ENCODE results near the gene ZFP3. TPM values are rescaled to one million over a fixed set of nuclear protein-coding genes. Genes with fewer than 3 reads are reported as not detected.
"Not testable (repeated sequence)": the region's sequence is repeated elsewhere in the genome, so short reads cannot be mapped to it uniquely, and the experiment has no call there.

ZFP3 gene
- polyA plus RNA-seq, 12 donors: 7.8 to 16.5 (median 12.3) TPM; not detected in 1

DNA sequence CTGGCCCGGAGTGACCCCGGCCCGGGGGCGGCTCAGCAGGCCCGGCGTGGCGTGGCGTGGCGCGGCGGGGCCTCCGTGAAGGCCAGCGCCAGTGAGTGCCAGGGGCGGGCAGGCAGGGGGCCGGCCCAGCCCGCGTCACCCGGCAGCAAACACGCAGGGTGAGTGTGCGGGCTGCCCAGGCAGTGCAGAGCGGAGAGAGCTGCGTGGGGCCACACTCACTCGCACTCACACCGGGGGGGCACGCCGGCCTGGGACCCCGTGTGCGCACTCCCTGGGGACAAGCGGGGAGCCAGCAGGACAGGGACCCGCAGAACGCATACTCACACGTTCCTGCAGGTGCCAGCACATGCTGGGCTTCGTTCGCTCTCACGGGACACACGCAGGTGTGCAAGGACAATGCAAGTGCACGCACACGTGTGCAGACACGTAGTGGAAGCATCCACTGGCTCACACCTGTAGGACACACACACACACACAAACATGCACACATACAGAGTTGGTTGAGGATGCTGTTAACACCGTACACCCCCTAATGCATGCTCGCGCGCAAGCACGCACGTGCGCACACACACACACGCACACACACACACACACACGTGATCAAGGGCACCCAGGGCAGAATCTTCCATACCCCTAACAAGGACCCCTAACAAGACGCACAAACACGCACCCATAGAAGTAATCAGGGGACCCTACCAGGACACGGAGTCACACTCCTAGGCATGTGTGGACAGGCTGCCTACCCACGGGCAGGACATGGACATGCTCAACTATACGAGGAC lies 45.3 kb downstream of the ZFP3 start:
- DNase-seq: no peak

DNA sequence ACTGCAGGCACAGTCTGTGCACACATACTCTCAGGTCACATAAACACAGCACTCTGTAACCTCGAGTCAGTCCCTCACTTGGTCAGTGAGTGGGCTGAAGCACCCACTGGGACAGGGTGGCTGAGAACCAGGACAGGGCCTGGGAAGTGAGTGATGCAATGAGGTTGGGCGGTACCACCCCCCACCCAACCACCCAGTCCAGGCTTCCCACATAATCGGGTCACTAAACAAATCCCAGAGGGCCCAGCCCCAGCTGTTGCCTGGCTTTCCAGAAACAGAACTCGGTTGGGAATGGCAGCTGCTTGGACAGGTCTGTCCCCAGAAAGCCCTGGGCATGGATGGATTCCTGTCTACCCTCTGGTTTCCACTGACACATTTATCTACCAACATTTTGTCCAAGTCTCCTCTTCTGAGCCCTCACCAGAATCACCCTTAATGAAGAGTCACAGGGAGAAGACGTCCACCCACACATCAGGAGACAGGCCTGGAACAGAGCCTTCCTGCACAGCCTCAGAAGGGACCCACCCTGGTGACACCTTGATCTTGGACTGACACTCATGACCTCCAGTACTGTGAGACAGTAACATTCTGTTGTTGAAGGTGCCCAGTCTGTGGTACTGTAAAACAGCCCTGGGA lies 46.0 kb downstream of the ZFP3 start:
- DNase-seq: not testable (repeated sequence)

DNA sequence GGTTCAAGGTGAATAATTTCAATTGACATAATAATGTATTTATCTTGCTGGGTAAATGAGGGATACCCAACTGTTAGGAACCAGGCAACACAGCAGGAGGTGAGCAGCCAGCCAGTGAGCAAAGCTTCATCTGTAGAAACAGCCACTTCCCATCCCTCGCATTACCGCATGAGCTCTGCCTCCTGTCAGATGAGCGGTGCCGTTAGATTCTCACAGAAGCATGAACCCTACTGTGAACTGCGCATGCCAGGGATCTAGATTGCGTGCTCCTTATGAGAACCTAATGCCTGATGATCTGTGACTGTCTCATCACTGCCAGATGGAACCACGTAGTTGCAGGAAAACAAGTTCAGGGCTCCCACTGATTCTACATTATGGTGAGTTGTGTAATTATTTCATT lies 46.6 kb downstream of the ZFP3 start:
- not testable (repeated sequence) for DNase-seq

DNA sequence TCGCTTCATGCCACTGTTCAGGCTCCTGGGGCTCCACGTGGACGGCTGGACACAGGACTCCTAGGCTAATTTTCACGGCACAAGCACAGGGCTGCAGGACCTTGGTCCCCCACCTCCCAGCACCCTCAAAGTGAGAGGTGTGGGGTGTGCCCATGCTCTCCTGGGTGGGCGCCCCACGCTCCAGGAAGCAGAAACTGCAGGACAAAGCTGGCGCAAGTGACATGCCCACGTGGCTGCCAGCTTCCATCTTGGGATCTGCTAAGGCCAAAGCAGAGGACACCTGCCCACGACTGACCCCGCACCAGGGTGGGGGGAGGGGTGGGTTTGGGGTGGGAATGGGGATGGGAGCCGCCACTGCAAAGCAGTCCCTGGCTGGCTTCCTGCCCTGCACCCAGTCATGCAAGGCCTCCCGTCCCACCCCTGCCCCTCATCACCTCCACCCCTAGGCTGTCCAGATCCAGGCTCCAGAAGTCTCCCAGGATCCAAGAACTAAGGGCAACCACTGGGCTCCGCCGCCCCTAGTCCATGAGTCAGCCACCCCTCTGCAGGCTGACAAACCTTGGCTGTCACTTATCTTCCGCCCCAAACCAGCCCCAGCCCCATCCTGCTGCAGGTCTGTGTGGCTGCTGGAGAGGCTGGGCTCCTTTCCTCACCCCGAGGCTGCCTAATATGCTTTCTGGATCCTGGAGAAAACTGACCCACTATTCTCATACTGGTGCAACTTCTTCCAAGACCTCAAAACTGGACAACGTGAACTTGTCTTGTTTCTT lies 48.6 kb downstream of the ZFP3 start:
- no peak for DNase-seq

DNA sequence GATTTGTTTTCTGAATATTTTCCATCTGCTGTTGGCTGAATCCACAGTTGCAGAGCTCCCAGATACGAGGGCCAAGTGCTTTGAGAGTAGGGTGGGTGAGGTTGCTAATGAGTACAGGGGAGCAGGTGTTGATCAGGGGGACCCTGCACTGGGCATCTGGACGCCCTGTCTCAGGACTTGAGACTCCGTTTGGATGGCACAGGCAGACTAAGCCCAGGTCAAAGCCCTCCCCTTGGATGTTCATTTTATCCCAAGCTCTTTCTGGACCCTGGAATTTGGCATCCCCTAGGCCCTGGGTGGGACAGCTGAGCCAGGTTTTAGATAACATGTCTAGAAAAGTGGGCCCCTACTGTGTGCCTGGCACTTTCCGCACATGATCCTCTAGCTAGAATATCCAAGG lies 49.6 kb downstream of the ZFP3 start:
- DNase-seq: no peak

DNA sequence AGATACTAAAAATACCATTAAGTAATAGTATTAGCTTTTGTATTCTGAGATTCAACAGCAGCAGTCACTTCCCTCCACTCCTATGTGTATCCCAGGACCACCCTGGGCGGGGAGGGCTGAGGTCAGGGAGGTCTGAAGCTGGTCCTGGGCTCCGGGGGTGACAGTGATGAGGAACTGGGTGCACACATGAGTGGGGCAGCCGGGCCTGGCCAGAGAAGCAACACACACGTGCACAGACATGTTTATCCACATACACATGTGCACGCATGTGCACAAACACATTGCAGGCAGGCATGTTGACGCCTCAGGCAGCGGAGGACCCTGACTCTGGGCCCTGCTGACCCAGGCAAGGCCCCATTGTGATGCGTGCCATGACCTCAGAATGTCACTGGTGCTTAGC lies 50.1 kb downstream of the ZFP3 start:
- DNase-seq: not testable (repeated sequence)

DNA sequence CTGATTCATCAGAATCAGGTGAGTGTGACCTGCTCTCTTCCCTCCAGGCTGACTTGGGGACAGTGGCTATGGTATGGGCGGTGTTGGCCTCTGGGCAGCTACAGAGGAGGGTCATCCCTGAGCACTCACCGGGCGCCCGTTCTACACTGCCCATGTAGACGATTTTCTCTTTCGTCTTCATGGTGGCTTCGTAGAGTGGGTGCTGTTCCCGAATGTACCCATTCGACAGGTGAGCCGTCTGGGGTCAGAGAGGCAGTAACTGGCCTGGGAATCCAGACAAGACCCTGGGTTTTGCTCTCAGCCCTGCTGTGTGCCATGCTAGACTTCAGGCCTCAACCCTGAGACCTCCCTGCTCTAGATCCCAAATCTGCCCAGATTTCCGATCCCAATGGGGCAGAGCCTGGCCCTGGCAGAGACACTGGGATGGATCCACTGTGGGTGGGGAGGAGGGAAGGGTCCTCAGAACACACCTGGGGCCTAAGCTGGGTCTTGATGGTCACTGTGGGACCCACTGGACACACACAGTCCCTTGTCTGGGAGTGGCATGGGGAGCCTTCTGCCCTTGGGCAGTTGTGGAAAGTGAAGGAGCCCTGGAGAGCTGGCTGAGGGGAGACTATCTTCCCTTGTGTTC lies 50.8 kb downstream of the ZFP3 start:
- DNase-seq: no peak

DNA sequence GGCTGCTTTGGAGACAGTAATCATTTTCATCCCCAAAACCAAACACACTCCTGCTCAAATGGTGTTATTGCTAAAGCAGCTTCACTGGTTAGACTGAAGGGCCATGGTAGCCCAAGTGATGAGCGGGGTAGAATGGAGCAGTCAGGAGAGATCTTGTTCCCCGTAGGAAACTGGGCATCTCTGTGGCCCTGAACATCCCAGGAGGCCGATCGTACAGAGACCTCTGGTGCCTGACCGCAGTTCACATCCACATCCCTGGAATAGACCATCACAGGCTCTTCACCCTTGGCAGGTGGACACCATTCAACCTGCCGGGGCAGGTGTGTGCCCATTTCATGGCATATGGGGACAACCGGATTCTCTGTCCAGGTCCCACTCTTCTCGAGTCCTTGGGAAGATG lies 51.5 kb downstream of the ZFP3 start:
- not testable (repeated sequence) for DNase-seq

DNA sequence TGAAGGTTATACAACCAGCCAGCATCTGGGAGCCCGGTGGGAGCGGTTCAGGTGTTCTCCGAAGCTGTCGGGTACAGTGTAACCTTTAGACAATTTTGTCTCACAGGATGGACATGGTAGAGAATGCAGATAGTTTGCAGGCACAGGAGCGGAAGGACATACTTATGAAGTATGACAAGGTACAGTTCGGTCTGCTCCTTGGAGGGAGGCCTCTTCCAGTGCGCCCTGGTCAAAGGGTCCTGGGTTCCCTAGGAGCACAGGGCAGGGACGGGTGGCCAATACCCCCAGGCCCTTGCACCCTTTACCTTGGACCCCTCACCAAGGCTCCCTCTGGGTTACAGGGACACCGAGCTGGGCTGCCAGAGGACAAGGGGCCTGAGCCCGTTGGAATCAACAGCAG lies 52.0 kb downstream of the ZFP3 start:
- DNase-seq: not testable (repeated sequence)

DNA sequence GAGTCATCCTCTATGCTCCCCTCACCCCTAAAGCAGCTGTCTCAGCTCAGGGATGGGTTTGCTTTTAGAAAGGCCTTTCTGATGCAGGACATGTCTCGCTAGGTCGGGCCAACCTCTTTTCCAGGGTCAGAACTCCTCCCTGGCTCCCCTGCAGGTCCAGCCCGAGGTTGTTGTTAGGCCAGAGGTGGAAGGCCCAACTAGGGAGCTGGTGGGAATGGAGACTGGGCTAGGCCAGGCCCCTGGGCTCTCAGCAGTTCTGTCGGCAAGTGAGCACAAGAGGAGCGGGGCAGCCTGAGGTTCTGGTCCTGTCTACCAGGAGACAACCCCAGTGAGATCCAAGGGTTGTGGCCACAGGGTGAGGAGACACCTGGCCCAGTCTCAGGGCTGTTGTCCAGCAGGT lies 52.4 kb downstream of the ZFP3 start:
- DNase-seq: not testable (repeated sequence)

DNA sequence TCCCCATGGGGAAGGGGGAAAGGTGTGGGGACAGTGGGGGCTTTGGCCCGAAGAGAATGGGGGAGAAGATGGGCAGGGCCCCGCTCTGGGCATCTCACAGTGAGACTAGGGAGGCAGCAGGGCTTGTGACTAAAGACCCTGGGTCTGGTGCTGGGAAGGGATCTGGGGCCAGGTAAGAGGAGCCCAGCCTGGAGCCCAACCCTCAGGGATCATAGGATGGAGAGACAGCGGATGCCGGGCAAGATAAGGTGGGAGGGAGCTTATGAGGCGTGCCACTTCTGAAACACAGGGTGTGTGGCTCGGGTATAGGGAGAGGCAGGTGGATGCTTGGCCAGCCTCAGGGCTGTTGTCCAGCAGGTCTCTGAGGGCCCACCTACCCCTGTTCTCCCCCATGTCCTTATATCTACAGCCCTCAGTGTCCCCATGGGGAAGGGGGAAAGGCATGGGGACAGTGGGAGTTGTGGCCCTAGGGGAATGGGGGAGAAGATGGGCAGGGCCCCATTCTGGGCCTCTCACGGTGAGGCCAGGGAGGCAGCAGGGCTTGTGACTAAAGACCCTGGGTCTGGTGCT lies 53.0 kb downstream of the ZFP3 start:
- DNase-seq: no peak

DNA sequence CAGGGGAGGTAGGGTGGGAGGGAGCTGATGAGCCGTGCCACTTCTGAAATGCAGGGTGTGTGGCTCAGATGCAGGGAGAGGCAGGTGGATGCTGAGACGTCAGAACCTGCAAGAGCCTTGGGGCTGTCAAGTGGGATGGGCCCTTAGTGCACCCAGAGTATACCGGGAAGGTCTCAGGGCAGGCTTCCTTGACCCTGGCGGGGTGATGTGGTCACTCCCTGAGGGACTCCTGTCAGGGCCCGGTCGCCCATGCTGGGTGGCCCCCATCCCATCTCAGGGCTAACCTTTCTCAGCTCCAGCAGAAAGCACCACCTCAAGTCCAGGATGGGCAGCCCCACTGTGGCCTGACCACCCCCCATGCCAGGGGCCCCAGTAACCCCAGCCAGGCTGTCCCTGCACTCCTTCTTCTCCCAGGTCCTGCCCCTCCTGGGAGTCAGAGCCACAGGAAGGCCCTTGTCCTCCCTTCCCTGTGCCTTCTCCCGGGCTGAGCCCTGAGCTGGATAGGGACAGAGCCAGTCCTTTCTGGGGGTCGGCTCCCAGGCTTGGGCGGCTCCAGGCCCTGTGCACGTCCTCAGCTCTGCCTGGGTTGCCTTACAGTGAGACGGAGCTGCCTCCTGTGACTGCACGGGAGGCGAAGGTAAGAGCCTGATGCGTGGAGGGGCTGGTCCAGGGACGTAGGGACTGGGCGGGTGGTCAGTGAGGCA lies 53.7 kb downstream of the ZFP3 start:
- DNase-seq: not testable (repeated sequence)

DNA sequence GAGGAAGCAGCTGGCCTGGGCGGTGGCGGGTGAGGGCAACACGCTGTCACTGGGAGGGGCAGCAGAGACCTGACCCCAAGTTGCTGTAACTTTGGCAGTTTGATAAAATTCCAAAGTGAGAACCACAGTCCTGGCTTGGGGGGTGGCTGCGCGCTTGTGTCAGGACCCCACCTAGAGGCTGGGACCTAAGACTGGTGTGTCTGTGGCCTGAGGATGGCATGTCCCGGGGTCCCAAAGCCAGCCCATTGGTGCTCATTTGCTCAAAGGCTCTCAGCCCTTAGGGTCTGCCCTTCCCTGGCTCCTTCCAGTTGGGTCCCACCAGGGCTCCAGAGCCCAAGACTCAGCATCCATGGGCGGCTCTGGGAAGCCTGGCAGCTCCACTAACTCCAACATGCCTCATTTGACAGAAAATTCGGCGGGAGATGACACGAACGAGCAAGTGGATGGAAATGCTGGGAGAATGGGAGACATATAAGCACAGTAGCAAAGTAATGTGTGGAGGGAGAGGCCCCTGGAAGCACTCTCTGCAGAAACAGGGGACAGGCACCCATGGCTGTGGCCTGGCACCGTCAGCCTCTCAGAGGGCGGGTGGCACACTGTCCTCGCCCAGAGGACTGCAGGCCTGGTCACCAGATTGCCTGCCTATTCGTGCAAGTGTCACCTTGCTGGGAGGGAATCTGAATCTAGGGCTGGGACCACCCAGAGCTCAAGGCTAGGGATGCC lies 54.4 kb downstream of the ZFP3 start:
- DNase-seq: not testable (repeated sequence)

DNA sequence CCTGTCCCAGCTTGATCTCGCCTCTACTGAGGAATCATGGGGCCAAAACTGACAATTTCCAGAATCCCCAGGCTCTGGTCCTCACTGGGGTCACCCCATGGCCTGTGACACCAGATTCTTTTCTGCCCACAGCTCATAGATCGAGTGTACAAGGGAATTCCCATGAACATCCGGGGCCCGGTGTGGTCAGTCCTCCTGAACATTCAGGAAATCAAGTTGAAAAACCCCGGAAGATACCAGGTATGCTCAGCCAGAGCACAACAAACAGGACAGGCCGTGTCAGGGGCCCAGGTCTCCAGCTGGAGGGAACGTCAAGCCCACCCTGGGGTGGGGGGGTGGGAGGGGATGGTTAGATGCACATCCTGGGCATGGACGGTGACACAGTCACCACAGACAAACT lies 55.0 kb downstream of the ZFP3 start:
- DNase-seq: no peak

DNA sequence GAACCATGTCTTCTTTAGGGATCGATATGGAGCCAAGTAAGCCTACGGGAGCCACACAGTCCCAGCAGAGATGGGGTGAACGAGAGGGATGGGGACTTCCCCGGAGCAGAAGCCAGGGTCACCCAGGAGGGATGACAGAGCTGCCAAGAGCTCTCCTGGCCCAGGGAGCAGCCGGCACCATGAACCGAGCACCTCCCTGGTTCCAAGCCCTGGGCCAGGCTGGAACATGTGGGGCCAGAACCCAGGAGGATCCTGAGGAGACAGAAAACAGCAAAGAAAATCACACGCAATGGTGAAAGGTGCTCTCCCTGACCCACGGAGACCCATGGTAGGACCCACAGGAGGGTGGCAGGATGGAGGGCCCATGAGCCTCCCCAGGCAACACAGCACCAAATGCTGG lies 55.7 kb downstream of the ZFP3 start:
- not testable (repeated sequence) for DNase-seq

DNA sequence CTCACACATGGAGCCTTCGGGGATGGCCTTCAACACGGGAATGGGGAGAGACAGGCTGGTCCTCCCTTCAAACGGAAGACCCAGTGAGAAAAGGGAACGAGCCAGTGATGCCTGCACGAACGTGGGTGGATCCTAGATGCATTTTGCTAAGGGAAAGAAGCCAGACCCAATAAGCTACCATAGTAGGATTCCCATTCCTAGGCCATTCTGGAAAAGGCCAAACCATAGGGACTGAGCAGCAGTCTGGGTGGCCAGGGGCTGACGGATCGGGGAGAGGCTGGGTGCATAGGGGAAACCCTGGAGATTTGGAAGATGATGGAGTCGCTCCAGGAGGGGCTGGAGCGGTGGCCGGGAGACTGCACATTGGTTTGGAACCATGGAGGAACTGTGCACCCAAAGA lies 56.3 kb downstream of the ZFP3 start:
- not testable (repeated sequence) for DNase-seq

DNA sequence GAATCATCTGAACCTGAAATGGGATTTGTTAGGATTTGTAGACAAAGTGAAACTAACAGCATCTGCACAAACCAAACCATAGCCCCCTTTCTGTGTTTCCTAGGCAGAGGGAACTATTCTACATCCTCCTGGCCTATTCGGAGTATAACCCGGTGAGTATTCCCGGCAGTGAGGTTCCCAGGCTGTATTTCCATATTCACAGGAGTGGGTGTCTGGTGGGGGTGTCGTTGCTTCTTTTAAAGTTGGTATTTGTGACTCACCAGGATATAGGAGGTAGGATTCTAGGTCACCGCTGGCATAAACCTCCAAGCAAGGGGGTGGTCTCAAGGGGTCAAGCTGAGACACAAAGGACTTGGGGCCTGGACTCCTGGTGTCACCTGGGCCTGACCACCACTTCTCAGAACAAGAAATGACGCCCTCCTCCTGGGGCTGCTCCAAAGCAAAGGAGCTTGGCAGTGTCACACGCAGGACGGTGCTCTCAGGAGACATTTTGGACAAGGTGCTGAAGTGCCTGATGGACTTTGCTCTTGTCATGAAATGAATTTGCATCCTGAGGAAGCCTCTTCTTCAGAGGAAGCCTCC lies 57.0 kb downstream of the ZFP3 start:
- not testable (repeated sequence) for DNase-seq

DNA sequence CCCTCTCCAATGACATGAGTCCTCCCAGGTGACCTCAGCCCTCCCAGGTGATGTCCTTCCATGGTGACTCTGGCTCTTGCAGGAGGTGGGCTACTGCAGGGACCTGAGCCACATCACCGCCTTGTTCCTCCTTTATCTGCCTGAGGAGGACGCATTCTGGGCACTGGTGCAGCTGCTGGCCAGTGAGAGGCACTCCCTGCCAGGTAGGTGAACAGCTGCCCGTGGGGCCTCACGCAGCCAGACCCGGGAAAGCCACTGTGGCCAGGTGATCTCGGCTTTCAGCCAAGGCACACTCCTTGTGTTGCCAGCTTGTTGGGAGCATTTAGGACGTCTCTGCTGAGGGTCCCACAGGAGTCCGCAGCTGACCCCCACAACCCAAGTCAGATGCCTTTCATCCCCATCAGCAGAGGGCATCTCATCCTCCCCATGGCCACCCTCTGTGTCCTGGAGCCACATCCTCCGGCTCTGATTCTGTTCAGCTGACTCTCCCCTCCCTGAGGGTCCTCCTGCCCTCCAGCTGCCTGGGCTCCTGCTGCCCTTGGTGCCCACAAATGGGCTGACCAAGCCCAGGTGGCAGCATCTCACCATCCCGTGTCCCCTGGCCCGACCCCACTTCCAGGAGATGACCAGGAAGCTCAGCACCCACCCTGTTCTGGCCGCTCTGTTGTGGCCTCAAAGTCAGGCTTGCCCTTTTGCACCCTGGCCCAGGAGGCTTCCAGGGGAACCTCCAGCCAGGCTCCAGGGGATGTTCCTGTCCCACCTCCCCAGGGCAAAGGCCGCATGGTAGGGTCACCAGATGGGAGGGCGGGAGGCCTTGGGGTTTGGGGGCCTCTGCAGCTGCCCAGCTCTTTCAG lies 57.7 kb downstream of the ZFP3 start:
- no peak for DNase-seq

Data from muscle of arm (tissue), 12 donors.